Testis (tissue), 3 donors: ENCODE measurements around the gene LXN. TPM values are rescaled to one million over a fixed set of nuclear protein-coding genes. Genes with fewer than 3 reads are reported as not detected.

Experiments used
- DNase-seq: peaks from one replicate; pipeline ENCODE4 v3.0.0-alpha.2; 2019
- H3K27ac ChIP-seq, 2 donors: fragments of 200-600 bp; sonication (generic); one replicate each; pipeline ENCODE4 v1.5.1; 2019
- H3K27me3 ChIP-seq: fragments of 200-600 bp; sonication (generic); one replicate; pipeline ENCODE4 v1.5.1; 2019
- H3K36me3 ChIP-seq: fragments of 200-600 bp; sonication (generic); one replicate; pipeline ENCODE4 v1.5.1; 2017; ENCODE audit warnings: low read depth; ENCODE audit errors: missing control alignments
- H3K4me1 ChIP-seq: fragments of 200-600 bp; sonication (generic); one replicate; pipeline ENCODE4 v1.5.1; 2019
- H3K4me3 ChIP-seq, 2 donors: fragments of 200-600 bp; sonication (generic); one replicate each; pipeline ENCODE4 v1.5.1; 2017 to 2019
- H3K9me3 ChIP-seq: fragments of 200-600 bp; sonication (generic); one replicate; pipeline ENCODE4 v1.5.1; 2017
- CTCF ChIP-seq, 3 experiments: fragments of 450-650 bp in 2 of 3; fragments of 200-600 bp in 1 of 3; sonication (generic) in 1 of 3; IDR thresholded peaks; one replicate each; pipeline ENCODE4 v1.5.1; 2016 to 2019; ENCODE audit warnings: antibody characterized with exemption in 3 of 3, mild to moderate bottlenecking in 2 of 3, moderate library complexity in 1 of 3
- POLR2A ChIP-seq: fragments of 450-650 bp; IDR thresholded peaks from one replicate; pipeline ENCODE4 v1.6.1; 2017; ENCODE audit warnings: antibody characterized with exemption, mild to moderate bottlenecking, moderate library complexity
- WGBS, 2 donors: methylation state at CpG; one replicate each; pipeline ENCODE4 v1.1.5; 2018; 5-methylcytosine and 5-hydroxymethylcytosine counted together
- intact Hi-C: fragments of 100-400 bp; cut with DNase I; formaldehyde crosslinking; loops from one replicate; pipeline ENCODE4 v1.15.1; 2023; ENCODE audit warnings: low total_unique reads
- polyA plus RNA-seq: library from polyadenylated mRNA; stranded (reverse); fragments of 350-450 nt; fragmentation: Illumina TruSeq; extraction: RNeasy Lipid Tissue Mini Kit (QIAGEN cat#74804); gene quantifications from one replicate; pipeline ENCODE4 v1.2.3, GENCODE V29; 2014; ENCODE audit warnings: low read depth, low replicate concordance; ENCODE audit not compliant: insufficient read depth
- total RNA-seq, 2 donors: library from RNA; depleted of rRNA; stranded (reverse); fragments of >200 nt; gene quantifications; one replicate each; pipeline ENCODE4 v1.2.3, GENCODE V29; 2016

Gene LXN
- total and polyA plus RNA-seq, 3 donors from 2014 or later: 3.3 to 15.1 (median 9.1) TPM

- Histone ChIP-seq H3K9me3 (no peaks in the 10 kb centered on the region), H3K27ac (no peak overlapping the region), H3K4me1 (no peaks in the 10 kb centered on the region), H3K27me3 (no peaks in the 10 kb centered on the region), H3K36me3 (no peaks in the 10 kb centered on the region), H3K4me3 (no peak overlapping the region)
- TF ChIP-seq POLR2A (no peak), CTCF (IDR thresholded peaks at IDR 0.05) (no peak)
- intact Hi-C loops: no loop called here
- WGBS, 2 donors: 73 to 92% methylated on average over 9 of the region's 9 CpGs
- DNase-seq: peak; percentile 60
Measured at GRCh38 chr3:158713094-158713499, 40.6 kb upstream of the LXN start.

DNA sequence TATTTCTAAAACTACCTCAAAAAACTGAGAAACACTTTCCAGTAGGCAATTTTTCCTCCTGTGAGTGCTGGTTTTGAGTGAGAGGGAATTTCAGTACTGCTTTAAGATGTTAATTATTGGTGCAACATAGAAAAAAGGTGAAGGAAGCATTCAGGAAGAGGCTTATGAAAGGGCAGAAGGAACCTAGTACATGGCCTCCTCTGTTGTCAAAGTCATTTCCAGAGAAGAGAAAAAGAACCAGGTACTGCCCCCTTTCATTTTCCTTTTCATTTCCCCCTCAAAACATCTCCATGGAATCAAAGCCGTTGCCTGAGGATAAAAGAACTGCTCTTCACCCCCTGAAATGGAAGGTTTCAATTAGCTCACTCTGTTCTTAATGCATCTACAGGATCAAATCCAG is 40.0 kb upstream of the LXN start:
- Histone ChIP-seq H3K27me3 (no peaks in the 10 kb centered on the region), H3K4me1 (no peaks in the 10 kb centered on the region), H3K4me3 (no peak overlapping the region), H3K36me3 (no peaks in the 10 kb centered on the region), H3K9me3 (no peaks in the 10 kb centered on the region), H3K27ac (no peak overlapping the region)
- intact Hi-C loops: no loop called here
- 87 to 100% methylated on average over 1 of the region's 1 CpG for WGBS, 2 donors
- no peak for TF ChIP-seq POLR2A
- TF ChIP-seq CTCF (IDR thresholded peaks at IDR 0.05): no peak
- DNase-seq: no peak

- H3K9me3 ChIP-seq: no peaks in the 10 kb centered on the region
- H3K4me3 ChIP-seq: no peak overlapping the region
- TF ChIP-seq CTCF (IDR thresholded peaks at IDR 0.05) (no peak), POLR2A (no peak)
- no peak for DNase-seq
- H3K27me3 ChIP-seq: no peaks in the 10 kb centered on the region
- WGBS, 2 donors: 60 to 63% methylated on average over 1 of the region's 1 CpG
- no peaks in the 10 kb centered on the region for H3K4me1 ChIP-seq
- no peaks in the 10 kb centered on the region for H3K36me3 ChIP-seq
- no peak overlapping the region for H3K27ac ChIP-seq
- intact Hi-C loops: no loop called here
Measured at GRCh38 chr3:158711886-158712285, 39.4 kb upstream of the LXN start.

GRCh38 chr3:158710601-158711000 is 38.2 kb upstream of the LXN start:
- intact Hi-C loops: no loop called here
- 78 to 91% methylated on average over 4 of the region's 4 CpGs for WGBS, 2 donors
- H3K27me3 ChIP-seq: no peaks in the 10 kb centered on the region
- H3K27ac ChIP-seq: no peak overlapping the region
- TF ChIP-seq CTCF (IDR thresholded peaks at IDR 0.05) (no peak), POLR2A (no peak)
- H3K9me3 ChIP-seq: no peaks in the 10 kb centered on the region
- no peaks in the 10 kb centered on the region for H3K36me3 ChIP-seq
- DNase-seq: no peak
- H3K4me1 ChIP-seq: no peaks in the 10 kb centered on the region
- no peak overlapping the region for H3K4me3 ChIP-seq

DNA sequence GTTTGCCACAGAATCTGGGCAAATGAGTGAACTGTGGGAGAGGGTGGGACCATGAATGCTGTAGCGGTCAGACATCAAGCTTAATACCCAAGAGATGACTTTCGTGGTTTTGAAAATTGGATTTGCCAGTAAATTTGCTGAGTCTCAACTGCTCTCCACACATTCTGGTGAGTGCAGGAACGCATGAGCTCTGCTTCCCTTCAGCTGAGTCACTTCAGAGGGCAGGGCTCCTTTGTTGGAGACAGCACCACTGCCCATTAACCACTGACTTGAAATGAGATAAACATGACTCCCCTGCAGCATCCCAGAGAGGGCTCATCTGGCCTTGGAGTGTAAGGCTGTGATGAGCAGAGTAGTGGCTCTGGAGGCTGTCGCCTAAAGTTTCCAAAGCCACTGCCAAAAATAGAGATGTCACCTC is 37.2 kb upstream of the LXN start:
- TF ChIP-seq POLR2A: no peak
- no peak for TF ChIP-seq CTCF (IDR thresholded peaks at IDR 0.05)
- Histone ChIP-seq H3K36me3 (no peaks in the 10 kb centered on the region), H3K9me3 (no peaks in the 10 kb centered on the region), H3K4me3 (no peak overlapping the region), H3K4me1 (no peaks in the 10 kb centered on the region), H3K27me3 (no peaks in the 10 kb centered on the region), H3K27ac (no peak overlapping the region)
- no peak for DNase-seq
- 59 to 86% methylated on average over 4 of the region's 4 CpGs for WGBS, 2 donors
- intact Hi-C loops: no loop called here
